Transverse colon (tissue), 4 donors: ENCODE measurements around the gene CD3D. TPM values are rescaled to one million over a fixed set of nuclear protein-coding genes. Genes with fewer than 3 reads are reported as not detected.
A peak's percentile ranks its signal among the peaks of the same experiment; 100 is the strongest.
"Not testable (repeated sequence)": the region's sequence is repeated elsewhere in the genome, so short reads cannot be mapped to it uniquely, and the experiment has no call there.

Source experiments
- DNase-seq: peaks from one replicate; pipeline ENCODE4 v3.0.0-alpha.2; 2019
- H3K27ac ChIP-seq, 4 donors: fragments of 200-600 bp; sonication (generic); 2 replicates each; pipeline ENCODE4 v1.5.1; 2016 to 2018; ENCODE audit warnings: inconsistent platforms in 4 of 4
- H3K27me3 ChIP-seq: fragments of 200-600 bp; sonication (generic); 2 replicates; pipeline ENCODE4 v1.5.1; 2017; ENCODE audit warnings: inconsistent platforms
- H3K36me3 ChIP-seq, 4 donors: fragments of 200-600 bp; sonication (generic); 2 replicates each; pipeline ENCODE4 v1.5.1; 2017 to 2019; ENCODE audit warnings: inconsistent platforms in 4 of 4
- H3K4me1 ChIP-seq, 4 donors: fragments of 200-600 bp; sonication (generic); 2 replicates each; pipeline ENCODE4 v1.5.1; 2017 to 2020; ENCODE audit warnings: inconsistent platforms in 4 of 4
- H3K4me3 ChIP-seq, 4 donors: fragments of 200-600 bp; sonication (generic); 1 replicate in 1 of 4; 2 replicates in 3 of 4; pipeline versions ENCODE4 v1.5.1 to v1.6.1; 2017 to 2019; ENCODE audit warnings: inconsistent platforms in 4 of 4
- H3K9me3 ChIP-seq, 2 donors: fragments of 200-600 bp; sonication (generic); 2 replicates each; pipeline ENCODE4 v1.5.1; 2017 to 2019; ENCODE audit warnings: inconsistent platforms in 2 of 2
- EP300 ChIP-seq: sonication (generic); formaldehyde crosslinking; IDR thresholded peaks from one replicate; pipeline ENCODE4 v1.6.1; 2017; ENCODE audit warnings: antibody characterized with exemption, low read depth
- POLR2A ChIP-seq: fragments of 450-650 bp; IDR thresholded peaks from one replicate; pipeline ENCODE4 v1.6.1; 2016; ENCODE audit warnings: antibody characterized with exemption, mild to moderate bottlenecking, moderate library complexity
- POLR2AphosphoS5 ChIP-seq, 3 donors: sonication (generic); formaldehyde crosslinking; IDR thresholded peaks; one replicate each; pipeline ENCODE4 v1.6.1; 2016; ENCODE audit warnings: antibody characterized with exemption in 3 of 3
- WGBS, 2 donors: methylation state at CpG; one replicate each; pipeline ENCODE4 v1.1.5; 2018; ENCODE audit warnings: low coverage in 1 of 2; 5-methylcytosine and 5-hydroxymethylcytosine counted together
- in situ Hi-C, 4 donors: fragments of 200-750 bp; cut with MboI; loops; one replicate each; pipeline versions ENCODE4 v1.15.0 to v1.15.1; 2017; ENCODE audit warnings: low sequenced_read_pairs in 3 of 4, low pct_ligation_motif_present in 1 of 4, low pct_unique_long_range_greater_than_20kb in 1 of 4
- intact Hi-C: fragments of 100-400 bp; cut with DNase I; formaldehyde crosslinking; loops from one replicate; pipeline ENCODE4 v1.15.1; 2023; ENCODE audit warnings: low total_unique reads
- total RNA-seq, 4 donors: library from RNA; depleted of rRNA; stranded (reverse); fragments of >200 nt; gene quantifications; one replicate each; pipeline ENCODE4 v1.1.0, GENCODE V29; 2016
- TF ChIP-seq, protein P1 (sequence below), 5 experiments: fragments of 200-600 bp in 3 of 5; fragments of 450-650 bp in 2 of 5; sonication (generic) in 3 of 5; IDR thresholded peaks; 1 replicate in 2 of 5; 2 replicates in 3 of 5; pipeline ENCODE4 v1.5.1; 2016 to 2017; ENCODE audit warnings: antibody characterized with exemption in 5 of 5, inconsistent platforms in 3 of 5, mild to moderate bottlenecking in 2 of 5, moderate library complexity in 1 of 5

Gene CD3D
- total RNA-seq, 4 donors from 2014 or later: 3.5 to 19.2 (median 15.3) TPM; not detected in 1

- Histone ChIP-seq H3K36me3 (no peaks in the 10 kb centered on the region), H3K9me3 (no peaks in the 10 kb centered on the region), H3K4me1 (peaks cover 0 to 21% (median 13%) of the 10 kb centered on the region in 4 donors), H3K4me3 (no peak overlapping the region), H3K27me3 (peaks cover 5% of the 10 kb centered on the region), H3K27ac (no peak overlapping the region)
- intact Hi-C loops (no loop called here), in situ Hi-C loops (no loop called here)
- TF ChIP-seq, protein P1, sequence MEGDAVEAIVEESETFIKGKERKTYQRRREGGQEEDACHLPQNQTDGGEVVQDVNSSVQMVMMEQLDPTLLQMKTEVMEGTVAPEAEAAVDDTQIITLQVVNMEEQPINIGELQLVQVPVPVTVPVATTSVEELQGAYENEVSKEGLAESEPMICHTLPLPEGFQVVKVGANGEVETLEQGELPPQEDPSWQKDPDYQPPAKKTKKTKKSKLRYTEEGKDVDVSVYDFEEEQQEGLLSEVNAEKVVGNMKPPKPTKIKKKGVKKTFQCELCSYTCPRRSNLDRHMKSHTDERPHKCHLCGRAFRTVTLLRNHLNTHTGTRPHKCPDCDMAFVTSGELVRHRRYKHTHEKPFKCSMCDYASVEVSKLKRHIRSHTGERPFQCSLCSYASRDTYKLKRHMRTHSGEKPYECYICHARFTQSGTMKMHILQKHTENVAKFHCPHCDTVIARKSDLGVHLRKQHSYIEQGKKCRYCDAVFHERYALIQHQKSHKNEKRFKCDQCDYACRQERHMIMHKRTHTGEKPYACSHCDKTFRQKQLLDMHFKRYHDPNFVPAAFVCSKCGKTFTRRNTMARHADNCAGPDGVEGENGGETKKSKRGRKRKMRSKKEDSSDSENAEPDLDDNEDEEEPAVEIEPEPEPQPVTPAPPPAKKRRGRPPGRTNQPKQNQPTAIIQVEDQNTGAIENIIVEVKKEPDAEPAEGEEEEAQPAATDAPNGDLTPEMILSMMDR (IDR thresholded peaks at IDR 0.05): no peak
- TF ChIP-seq POLR2AphosphoS5 (IDR thresholded peaks at IDR 0.05) (no peak), POLR2A (no peak), EP300 (no peak)
- WGBS, 2 donors: 60 to 83% methylated on average over 1 to 3 of the region's 3 CpGs
- no peak for DNase-seq
Observed at GRCh38 chr11:118310271-118310670, 32.2 kb downstream of the CD3D start.

DNA sequence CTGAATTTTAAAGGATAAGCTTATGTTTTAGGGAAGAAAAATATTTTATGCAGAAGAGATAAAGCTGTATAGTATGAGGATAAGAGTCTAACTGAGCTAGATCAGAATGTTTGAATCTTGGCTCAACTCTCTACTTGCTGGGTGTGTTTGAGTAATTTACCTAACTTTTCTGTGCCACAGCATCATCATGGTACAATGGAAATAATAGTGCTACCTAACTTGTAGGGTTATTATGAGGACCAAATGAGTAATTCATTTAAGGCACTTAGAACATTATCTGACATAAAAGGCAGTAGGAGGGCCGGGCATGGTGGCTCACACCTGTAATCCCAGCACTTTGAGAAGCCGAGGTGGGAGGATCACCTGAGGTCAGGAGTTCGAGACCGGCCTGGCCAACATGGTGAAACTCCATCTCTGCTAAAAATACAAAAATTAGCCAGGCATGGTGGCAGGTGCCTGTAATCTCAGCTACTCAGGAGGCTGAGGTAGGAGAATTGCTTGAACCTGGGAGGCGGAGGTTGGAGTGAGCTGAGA, 33.4 kb downstream of the CD3D start:
- H3K4me3 ChIP-seq, H3K4me1 ChIP-seq, H3K9me3 ChIP-seq, H3K27me3 ChIP-seq, DNase-seq, H3K36me3 ChIP-seq, intact Hi-C loops, H3K27ac ChIP-seq, in situ Hi-C loops: not testable (repeated sequence)
- WGBS, 2 donors: 91 to 100% methylated on average over 1 to 5 of the region's 5 CpGs

GRCh38 chr11:118306556-118306955, 35.9 kb downstream of the CD3D start:
- Histone ChIP-seq H3K27me3 (peaks cover 17% of the 10 kb centered on the region), H3K27ac (peak overlapping the region in 3 of 4 donors; percentile 22 to 39 (median 28)), H3K9me3 (no peaks in the 10 kb centered on the region), H3K36me3 (no peaks in the 10 kb centered on the region), H3K4me1 (peaks cover 0 to 10% (median 4%) of the 10 kb centered on the region in 4 donors), H3K4me3 (peak overlapping the region in 1 of 4 donors; percentile 12)
- intact Hi-C loops: no loop called here
- TF ChIP-seq EP300 (no peak), POLR2AphosphoS5 (IDR thresholded peaks at IDR 0.05) (no peak), POLR2A (no peak)
- TF ChIP-seq, protein P1 (IDR thresholded peaks at IDR 0.05): no peak
- no peak for DNase-seq
- 61 to 87% methylated on average over 2 of the region's 2 CpGs for WGBS, 2 donors
- in situ Hi-C loops: no loop called here

- intact Hi-C loops (no loop called here), in situ Hi-C loops (no loop called here)
- Histone ChIP-seq H3K27ac (peak overlapping the region; percentile 16 to 53 (median 25)), H3K36me3 (no peaks in the 10 kb centered on the region), H3K9me3 (no peaks in the 10 kb centered on the region), H3K27me3 (peaks cover 19% of the 10 kb centered on the region), H3K4me3 (peak overlapping the region in 1 of 4 donors; percentile 23), H3K4me1 (peaks cover 0 to 4% (median under 1%) of the 10 kb centered on the region in 4 donors)
- 58 to 66% methylated on average over 4 to 8 of the region's 8 CpGs for WGBS, 2 donors
- no peak for DNase-seq
- no peak for TF ChIP-seq POLR2A
- TF ChIP-seq EP300: no peak
- TF ChIP-seq, protein P1 (IDR thresholded peaks at IDR 0.05): no peak
Observed at GRCh38 chr11:118305726-118306125, 36.8 kb downstream of the CD3D start.
